ENCODE data around the gene HOXB1. TPM values are rescaled to one million over a fixed set of nuclear protein-coding genes. Genes with fewer than 3 reads are reported as not detected.

The HOXB1 gene
- total and polyA plus RNA-seq, 2 of the 8 experiments (the other 6 are each of a cell fraction or from before 2014, with no cell fraction given), result not detected

GRCh38 chr17:48544349-48545021, 13.7 kb upstream of the HOXB1 start:
- Histone ChIP-seq H3K23me2 (ENCODE audit: low read depth, low read length) (no peaks in the 10 kb centered on the region; the same call in 1 of the 2 replicates), H3K79me1 (ENCODE audit: low read depth, low read length) (no peaks in the 10 kb centered on the region), H3K56ac (replicated peaks; ENCODE audit: insufficient read length, low read depth, low read length) (no peak overlapping the region), H3K9me3 (ENCODE audit: insufficient read depth in 2 of 2, low read depth in 1 of 2, low read length in 1 of 2) (no peaks in the 10 kb centered on the region), H3K9ac (replicated peaks in 1 of 4; ENCODE audit: extremely low read depth in 1 of 4, low read depth in 3 of 4, low read length in 3 of 4) (no peak overlapping the region), H3K27me3 (replicated peaks in 1 of 4; ENCODE audit: control insufficient read depth in 3 of 4, extremely low read depth in 1 of 4, insufficient read depth in 3 of 4, low read length in 3 of 4) (peaks cover 89 to 100% (median 97%) of the 10 kb centered on the region in 4 experiments), H3K4me3 (ENCODE audit: extremely low read depth in 1 of 4, insufficient read depth in 2 of 4, low read depth in 3 of 4, low read length in 4 of 4) (peak overlapping the region in 1 of 4 experiments; percentile 44; a peak in 2 of 8 replicates), H3K36me3 (ENCODE audit: control insufficient read depth in 2 of 4, insufficient read depth in 4 of 4, low read length in 3 of 4) (peaks cover 0 to 3% (median 0%) of the 10 kb centered on the region in 4 experiments; a peak in 1 of 8 replicates), H4K20me1 (replicated peaks in 1 of 2; ENCODE audit: control insufficient read depth in 1 of 2, insufficient read depth in 2 of 2, low read length in 2 of 2) (peaks cover 8 to 12% of the 10 kb centered on the region in 2 experiments), H2AFZ (ENCODE audit: low read length) (no peak overlapping the region), H3K79me2 (ENCODE audit: control insufficient read depth in 1 of 2, insufficient read depth in 2 of 2, low read length in 2 of 2) (no peaks in the 10 kb centered on the region), H4K91ac (replicated peaks; ENCODE audit: insufficient read length, low read length) (no peak overlapping the region), H3K27ac (ENCODE audit: low read depth, low read length) (no peak overlapping the region), H2BK15ac (ENCODE audit: low read length) (no peak overlapping the region), H2BK20ac (ENCODE audit: low read length) (no peak overlapping the region), H3K18ac (ENCODE audit: extremely low read depth, low read length) (no peak overlapping the region), H2BK12ac (ENCODE audit: low read depth, low read length) (no peak overlapping the region), H3K4me1 (replicated peaks in 1 of 4; ENCODE audit: control insufficient read depth in 3 of 4, insufficient read depth in 4 of 4, low read length in 3 of 4) (peaks cover 7 to 26% (median 12%) of the 10 kb centered on the region in 4 experiments), H4K5ac (ENCODE audit: insufficient read length, low read depth, low read length) (no peak overlapping the region), H3K23ac (ENCODE audit: insufficient read length) (no peak overlapping the region), H4K8ac (ENCODE audit: extremely low read depth, insufficient read depth, low read length) (peak overlapping the region; percentile 5; the same call in 1 of the 2 replicates), H3K4me2 (ENCODE audit: insufficient read depth in 1 of 2, low read depth in 2 of 2, low read length in 2 of 2) (peak overlapping the region; percentile 55 to 91), H3K14ac (ENCODE audit: insufficient read length) (no peak overlapping the region), H3K4ac (replicated peaks; ENCODE audit: insufficient read length, low read depth, low read length) (no peak overlapping the region), H2BK120ac (replicated peaks; ENCODE audit: low read depth, low read length) (no peak overlapping the region), H2AK5ac (ENCODE audit: low read depth, low read length) (no peak overlapping the region), H2BK5ac (ENCODE audit: low read depth, low read length) (no peak overlapping the region)
- DNase-seq (ENCODE audit: low read depth in 1 of 2, low spot score in 2 of 2), result no peak
- POLR2A ChIA-PET (ENCODE audit: partially characterized antibody), result interaction anchor here (0.8 to 1.1 kb wide), 3 partner anchors 13 to 54 kb away, joined by 3 to 4 read pairs (median 3); no protein-coding TSS in a partner anchor
- CTCF ChIA-PET (ENCODE audit: partially characterized antibody), result interaction anchor here (0.7 kb wide), 1 partner anchor 46 kb away, joined by 3 read pairs; the partner anchor contains the start of gene HOXB3
- FAIRE-seq, result no peak
- WGBS, 2 experiments (ENCODE audit: extremely low coverage in 1 of 2, insufficient coverage in 1 of 2, insufficient read length in 1 of 2, insufficient replicate concordance in 2 of 2, low coverage in 1 of 2, low lambda C conversion rate in 2 of 2, missing lambda C conversion rate in 1 of 2), result 2% methylated on average over 13 of the region's 38 CpGs; no CpG with 5 or more reads in 1 of the 2 experiments
- TF ChIP-seq CTBP2 (IDR thresholded peaks at IDR 0.05; ENCODE audit: borderline replicate concordance, insufficient read depth, insufficient read length, low read length) (peak; percentile 32), TCF12 (IDR thresholded peaks at IDR 0.05; ENCODE audit: low read depth, low read length) (no peak), RNF2 (IDR thresholded peaks at IDR 0.05; ENCODE audit: borderline replicate concordance, low read depth, low read length, missing control alignments, poor library complexity, severe bottlenecking) (peak; percentile 12)
